H1 (cell line): ENCODE data around the gene CALM1.

Experiments
- BACH1 ChIP-seq: IDR thresholded peaks from 2 replicates; pipeline ENCODE4 v1.6.1; 2012; ENCODE audit warnings: low read length, improper control_type of control experiment
- YY1 ChIP-seq: IDR thresholded peaks from 2 replicates; pipeline ENCODE4 v1.6.1; 2011; ENCODE audit warnings: low read depth, mild to moderate bottlenecking, low read length

- TF ChIP-seq BACH1 = no peak
- no peak for TF ChIP-seq YY1
Observed at GRCh38 chr14:90429236-90429635, 32.4 kb downstream of the CALM1 start.
